IMR-90 (cell line): ENCODE results near the gene LRP6. TPM values are rescaled to one million over a fixed set of nuclear protein-coding genes. Genes with fewer than 3 reads are reported as not detected.

Source experiments
- ATAC-seq: fragments of 200-7000 bp; cut with Tn5 transposase; 2 replicates; pipeline ENCODE4 v1.9.1; 2020; ENCODE audit warnings: low read depth, mild to moderate bottlenecking, moderate library complexity
- Bru-seq: library from RNA; stranded (reverse); fragments of 400-500 nt; gene quantifications from one replicate; lab custom pipeline; 2021; lab: Mats Ljungman, UMichigan
- BruChase-seq, 2 experiments: library from RNA; stranded (reverse); fragments of 400-500 nt; gene quantifications; one replicate each; lab custom pipeline; 2021; lab: Mats Ljungman, UMichigan
- BruUV-seq: library from RNA; stranded (reverse); fragments of 400-500 nt; replicated peaks from 2 replicates; lab custom pipeline; 2021; lab: Mats Ljungman, UMichigan
- CTCF ChIA-PET: fragments of 300-600 bp; formaldehyde crosslinking; extraction: SDS; loops from one replicate; lab custom pipeline; 2021; ENCODE audit warnings: antibody characterized with exemption; lab: Yijun Ruan, JAX
- POLR2A ChIA-PET: fragments of 300-600 bp; sonication (Branson Sonifier 250); formaldehyde crosslinking; loops from one replicate; lab custom pipeline; 2022; ENCODE audit warnings: antibody characterized with exemption; ENCODE audit not compliant: unreplicated experiment; lab: Charles Lee
- DNase-seq: peaks from one replicate; pipeline ENCODE4 v3.0.0; 2013
- H2AFZ ChIP-seq: replicated peaks from 2 replicates; pipeline ENCODE3; 2013; ENCODE audit warnings: low read length, mild to moderate bottlenecking; ENCODE audit not compliant: poor library complexity
- H2AK5ac ChIP-seq: 2 replicates; pipeline ENCODE4 v1.6.1; 2013; ENCODE audit warnings: low read depth, low read length, inconsistent platforms
- H2AK9ac ChIP-seq: replicated peaks from 2 replicates; pipeline ENCODE3; 2013; ENCODE audit warnings: mild to moderate bottlenecking, low read depth, low read length, moderate library complexity; ENCODE audit not compliant: poor library complexity
- H2BK120ac ChIP-seq: 2 replicates; pipeline ENCODE4 v1.6.1; 2013; ENCODE audit warnings: low read depth, low read length, inconsistent platforms
- H2BK15ac ChIP-seq: 3 replicates; pipeline ENCODE4 v1.6.1; 2013; ENCODE audit warnings: low read depth, low read length, inconsistent platforms
- H2BK20ac ChIP-seq: 2 replicates; pipeline ENCODE4 v1.6.1; 2013; ENCODE audit warnings: low read depth, mild to moderate bottlenecking, inconsistent platforms, low read length, moderate library complexity
- H2BK5ac ChIP-seq: 2 replicates; pipeline ENCODE4 v1.6.1; 2013; ENCODE audit warnings: mild to moderate bottlenecking, low read depth, low read length, inconsistent platforms; ENCODE audit not compliant: poor library complexity, severe bottlenecking
- H3K14ac ChIP-seq: replicated peaks from 2 replicates; pipeline ENCODE4 v1.6.1; 2013; ENCODE audit warnings: low read depth, low read length, inconsistent platforms
- H3K18ac ChIP-seq: 2 replicates; pipeline ENCODE4 v1.6.1; 2013; ENCODE audit warnings: low read depth, low read length, control low read depth
- H3K23ac ChIP-seq: 2 replicates; pipeline ENCODE4 v1.6.1; 2013; ENCODE audit warnings: low read depth, low read length, inconsistent platforms
- H3K27ac ChIP-seq: 2 replicates; pipeline ENCODE4 v1.5.1; 2013; ENCODE audit warnings: mild to moderate bottlenecking, control low read depth, low read length; ENCODE audit not compliant: insufficient read depth
- H3K27me3 ChIP-seq: 2 replicates; pipeline ENCODE4 v1.6.1; 2013; ENCODE audit warnings: low read length; ENCODE audit not compliant: control insufficient read depth, insufficient read depth
- H3K36me3 ChIP-seq: 2 replicates; pipeline ENCODE4 v1.6.1; 2013; ENCODE audit warnings: low read length, mixed read lengths; ENCODE audit not compliant: control insufficient read depth, insufficient read depth
- H3K4ac ChIP-seq: 2 replicates; pipeline ENCODE4 v1.6.1; 2013; ENCODE audit warnings: low read depth, low read length, inconsistent platforms
- H3K4me1 ChIP-seq: 2 replicates; pipeline ENCODE4 v1.6.1; 2013; ENCODE audit warnings: low read length, mixed read lengths; ENCODE audit not compliant: control insufficient read depth, insufficient read depth
- H3K4me2 ChIP-seq: 2 replicates; pipeline ENCODE4 v1.6.1; 2013; ENCODE audit warnings: low read depth, mild to moderate bottlenecking, control low read depth, low read length, moderate library complexity
- H3K4me3 ChIP-seq: 2 replicates; pipeline ENCODE4 v1.5.1; 2013; ENCODE audit warnings: low read depth, mild to moderate bottlenecking, control low read depth, low read length, moderate library complexity; ENCODE audit not compliant: insufficient read depth
- H3K56ac ChIP-seq: 2 replicates; pipeline ENCODE4 v1.6.1; 2013; ENCODE audit warnings: low read length, inconsistent platforms; ENCODE audit not compliant: insufficient read depth; ENCODE audit errors: extremely low read depth
- H3K79me1 ChIP-seq, 2 experiments: 2 replicates each; pipeline ENCODE4 v1.6.1; 2013; ENCODE audit warnings: low read length in 2 of 2, inconsistent platforms in 1 of 2, low read depth in 1 of 2
- H3K9ac ChIP-seq: 2 replicates; pipeline ENCODE4 v1.6.1; 2013; ENCODE audit warnings: low read depth, low read length, control low read depth
- H3K9me1 ChIP-seq: 2 replicates; pipeline ENCODE4 v1.6.1; 2013; ENCODE audit warnings: low read length, inconsistent platforms; ENCODE audit not compliant: insufficient read depth
- H3K9me3 ChIP-seq: 2 replicates; pipeline ENCODE4 v1.6.1; 2013; ENCODE audit warnings: low read length; ENCODE audit not compliant: control insufficient read depth, insufficient read depth
- H4K20me1 ChIP-seq: 2 replicates; pipeline ENCODE4 v1.6.1; 2013; ENCODE audit warnings: low read length, inconsistent platforms; ENCODE audit not compliant: insufficient read depth
- H4K5ac ChIP-seq: 2 replicates; pipeline ENCODE4 v1.6.1; 2013; ENCODE audit warnings: mild to moderate bottlenecking, low read depth, low read length, control low read depth
- H4K8ac ChIP-seq, 2 experiments: 2 replicates each; pipeline ENCODE4 v1.6.1; 2013; ENCODE audit warnings: low read depth in 2 of 2, low read length in 2 of 2, control low read depth in 1 of 2, inconsistent platforms in 1 of 2
- H4K91ac ChIP-seq: 2 replicates; pipeline ENCODE4 v1.6.1; 2013; ENCODE audit warnings: low read depth, low read length, inconsistent platforms; ENCODE audit not compliant: insufficient read depth
- BHLHE40 ChIP-seq: fragments of 150-350 bp; IDR thresholded peaks from 2 replicates; pipeline ENCODE4 v1.6.1; 2016; ENCODE audit warnings: mild to moderate bottlenecking, low read depth, low read length
- CEBPB ChIP-seq: IDR thresholded peaks from 2 replicates; pipeline ENCODE4 v1.6.1; 2012; ENCODE audit warnings: low read depth, low read length, improper control_type of control experiment
- CHD1 ChIP-seq: IDR thresholded peaks from 2 replicates; pipeline ENCODE4 v1.6.1; 2012; ENCODE audit warnings: low read depth, low read length, improper control_type of control experiment
- ELK1 ChIP-seq: fragments of 150-350 bp; IDR thresholded peaks from 2 replicates; pipeline ENCODE4 v1.6.1; 2016; ENCODE audit warnings: low read depth, mild to moderate bottlenecking, low read length, moderate library complexity, borderline replicate concordance
- MAFK ChIP-seq: IDR thresholded peaks from 2 replicates; pipeline ENCODE4 v1.6.1; 2012; ENCODE audit warnings: low read depth, low read length, improper control_type of control experiment
- MAZ ChIP-seq: IDR thresholded peaks from 2 replicates; pipeline ENCODE4 v1.6.1; 2012; ENCODE audit warnings: low read depth, mild to moderate bottlenecking, low read length, improper control_type of control experiment, moderate library complexity, borderline replicate concordance
- MXI1 ChIP-seq: IDR thresholded peaks from 2 replicates; pipeline ENCODE4 v1.6.1; 2012; ENCODE audit warnings: low read depth, mild to moderate bottlenecking, low read length, moderate library complexity, borderline replicate concordance
- NFE2L2 ChIP-seq: fragments of 150-350 bp; IDR thresholded peaks from 2 replicates; pipeline ENCODE4 v1.6.1; 2016; ENCODE audit warnings: low read depth, mild to moderate bottlenecking, low read length
- POLR2A ChIP-seq: IDR thresholded peaks from 2 replicates; pipeline ENCODE4 v1.6.1; 2012; ENCODE audit warnings: mild to moderate bottlenecking, low read depth, low read length
- RAD21 ChIP-seq: IDR thresholded peaks from 2 replicates; pipeline ENCODE4 v1.6.1; 2012; ENCODE audit warnings: low read length, improper control_type of control experiment
- RCOR1 ChIP-seq: IDR thresholded peaks from 2 replicates; pipeline ENCODE4 v1.6.1; 2012; ENCODE audit warnings: mild to moderate bottlenecking, low read length, improper control_type of control experiment; ENCODE audit not compliant: insufficient replicate concordance
- USF2 ChIP-seq: fragments of 150-350 bp; IDR thresholded peaks from 2 replicates; pipeline ENCODE4 v1.6.1; 2017; ENCODE audit warnings: mild to moderate bottlenecking, antibody characterized with exemption, low read length, low read depth
- WGBS, 2 experiments: methylation state at CpG; one replicate each; pipeline versions ENCODE4 v1.1.5 to v1.1.7; 2013; ENCODE audit warnings: missing lambda C conversion rate in 2 of 2; ENCODE audit not compliant: insufficient read length in 1 of 2; ENCODE audit errors: extremely low coverage in 2 of 2; 5-methylcytosine and 5-hydroxymethylcytosine counted together
- dilution Hi-C: fragments of 300-500 bp; cut with HindIII; formaldehyde crosslinking; loops from one replicate; pipeline ENCODE4 v1.14.3; 2018; ENCODE audit warnings: low sequenced_read_pairs; ENCODE audit not compliant: unreplicated experiment
- in situ Hi-C: fragments of 300-500 bp; cut with MboI; formaldehyde crosslinking; loops from 3 replicates; pipeline ENCODE4 v1.14.3; 2019; ENCODE audit warnings: low sequenced_read_pairs, inconsistent platforms, mixed read lengths
- intact Hi-C: fragments of 100-400 bp; cut with micrococcal nuclease; formaldehyde crosslinking; loops from 2 replicates; pipeline ENCODE4 v1.10.0; 2022
- long read RNA-seq: library from polyadenylated mRNA; unstranded; transcript quantifications from one replicate; pipeline ENCODE4 v2.0.0, GENCODE V29; 2021; ENCODE audit not compliant: unreplicated experiment
- polyA plus RNA-seq, 3 experiments: library from polyadenylated mRNA; depleted of rRNA; stranded (reverse); fragments of >200 nt; gene quantifications; 2 replicates each; pipeline ENCODE4 v1.2.3, GENCODE V29; 2012; ENCODE audit warnings: low replicate concordance in 1 of 3
- total RNA-seq: library from RNA; depleted of rRNA; stranded (reverse); fragments of >200 nt; gene quantifications from 2 replicates; pipeline ENCODE4 v1.2.3, GENCODE V29; 2012; rRNA removed

The LRP6 gene
- 32.1 and 41.4 TPM in 2 replicates for total RNA-seq
- 14.2 and 18.5 TPM in 2 replicates for polyA plus RNA-seq (2012; rRNA removed)
- 4.7 and 5.9 TPM in 2 replicates for polyA plus RNA-seq (2012; cell fraction: cytosol; rRNA removed)
- polyA plus RNA-seq (2012; cell fraction: nucleus; rRNA removed; ENCODE audit: low replicate concordance) = 9.9 and 27.4 TPM in 2 replicates
- Bru-seq, nascent RNA = percentile 91 among the genes with signal in this experiment
- BruChase-seq, experiment 1, labeled RNA remaining after a 6-hour chase = percentile 84 among the genes with signal in this experiment
- percentile 88 among the genes with signal in this experiment for BruChase-seq, experiment 2, labeled RNA remaining after a 2-hour chase
- long read RNA-seq, full-length matches to known transcripts = 8 of 26 reads
- long read RNA-seq, partial matches to known transcripts = 11 of 26 reads
- long read RNA-seq, other reads (novel, unspliced or antisense) = 7 of 26 reads

GRCh38 chr12:12266873-12267741 lies at the start of gene LRP6:
TSS of gene LRP6 (minus strand) at chr12:12267044. CDS start at chr12:12266735, 309 bp downstream.
- Histone ChIP-seq H4K5ac (peak within 1 kb of the TSS; percentile 98), H2AK9ac (peak within 1 kb of the TSS; percentile 98), H3K18ac (peak within 1 kb of the TSS; percentile 99), H3K36me3 (no peaks in the 10 kb centered on the region), H2AK5ac (peak within 1 kb of the TSS; percentile 66; the same call in 1 of the 2 replicates), H3K79me1 (peaks cover 4 to 24% of the 10 kb centered on the region in 2 experiments; a peak in 3 of 4 replicates), H3K23ac (peak within 1 kb of the TSS; percentile 100), H3K27me3 (no peaks in the 10 kb centered on the region), H2BK15ac (peak within 1 kb of the TSS; percentile 96; the same call in 2 of the 3 replicates), H3K27ac (peak within 1 kb of the TSS; percentile 97), H3K56ac (peak within 1 kb of the TSS; percentile 99), H3K14ac (peak within 1 kb of the TSS; percentile 100), H3K4me1 (peaks cover 3% of the 10 kb centered on the region), H2BK5ac (peak within 1 kb of the TSS; percentile 100), H3K9me3 (no peaks in the 10 kb centered on the region), H4K20me1 (peaks cover 27% of the 10 kb centered on the region), H3K4me2 (peak within 1 kb of the TSS; percentile 95), H3K9ac (peak within 1 kb of the TSS; percentile 94), H3K4ac (peak within 1 kb of the TSS; percentile 100), H3K4me3 (peak within 1 kb of the TSS; percentile 85), H2BK20ac (peak within 1 kb of the TSS; percentile 100), H3K9me1 (peaks cover 5% of the 10 kb centered on the region), H2BK120ac (peak within 1 kb of the TSS; percentile 100), H2AFZ (peak within 1 kb of the TSS; percentile 100), H4K8ac (peak within 1 kb of the TSS; percentile 84 to 99), H4K91ac (peak within 1 kb of the TSS; percentile 100)
- peak; percentile 94 for ATAC-seq
- TF ChIP-seq MAFK (no peak), MXI1 (peak; percentile 8; the same call in 1 of the 2 replicates), USF2 (no peak), RCOR1 (no peak), ELK1 (no peak), RAD21 (no peak), BHLHE40 (no peak), NFE2L2 (no peak), MAZ (no peak; the same call in 1 of the 2 replicates), CEBPB (no peak), CHD1 (no peak), POLR2A (peak; percentile 94)
- dilution Hi-C loops = no loop called here
- ChIA-PET POLR2A (interaction anchor here (0.7 to 1.1 kb wide), 2 partner anchors 82 to 185 kb away, joined by 3 to 4 read pairs; partner anchors contain the start of gene MANSC1), CTCF (interaction anchor here (0.7 to 1.0 kb wide), 3 partner anchors 14 to 102 kb away, joined by 3 to 7 read pairs (median 3); no protein-coding TSS in a partner anchor)
- intact Hi-C loops = loop anchor here (5.0 kb wide), 3 partner anchors 65 to 185 kb away; no protein-coding TSS in a partner anchor
- WGBS, 2 experiments = 0% methylated on average over 25 of the region's 92 CpGs; no CpG with 5 or more reads in 1 of the 2 experiments
- no TSS peak for BruUV-seq
- in situ Hi-C loops = no loop called here
- peak; percentile 94 for DNase-seq
